HG03060 (cell line): Measurements from ENCODE around the gene ATP11A.

Experiments used
- ATAC-seq: cut with Tn5 transposase; IDR thresholded peaks from one replicate; pipeline ENCODE4 v1.9.1; 2021; ENCODE audit warnings: low read depth, moderate number of reproducible peaks; ENCODE audit not compliant: unreplicated experiment

The ATP11A gene

DNA sequence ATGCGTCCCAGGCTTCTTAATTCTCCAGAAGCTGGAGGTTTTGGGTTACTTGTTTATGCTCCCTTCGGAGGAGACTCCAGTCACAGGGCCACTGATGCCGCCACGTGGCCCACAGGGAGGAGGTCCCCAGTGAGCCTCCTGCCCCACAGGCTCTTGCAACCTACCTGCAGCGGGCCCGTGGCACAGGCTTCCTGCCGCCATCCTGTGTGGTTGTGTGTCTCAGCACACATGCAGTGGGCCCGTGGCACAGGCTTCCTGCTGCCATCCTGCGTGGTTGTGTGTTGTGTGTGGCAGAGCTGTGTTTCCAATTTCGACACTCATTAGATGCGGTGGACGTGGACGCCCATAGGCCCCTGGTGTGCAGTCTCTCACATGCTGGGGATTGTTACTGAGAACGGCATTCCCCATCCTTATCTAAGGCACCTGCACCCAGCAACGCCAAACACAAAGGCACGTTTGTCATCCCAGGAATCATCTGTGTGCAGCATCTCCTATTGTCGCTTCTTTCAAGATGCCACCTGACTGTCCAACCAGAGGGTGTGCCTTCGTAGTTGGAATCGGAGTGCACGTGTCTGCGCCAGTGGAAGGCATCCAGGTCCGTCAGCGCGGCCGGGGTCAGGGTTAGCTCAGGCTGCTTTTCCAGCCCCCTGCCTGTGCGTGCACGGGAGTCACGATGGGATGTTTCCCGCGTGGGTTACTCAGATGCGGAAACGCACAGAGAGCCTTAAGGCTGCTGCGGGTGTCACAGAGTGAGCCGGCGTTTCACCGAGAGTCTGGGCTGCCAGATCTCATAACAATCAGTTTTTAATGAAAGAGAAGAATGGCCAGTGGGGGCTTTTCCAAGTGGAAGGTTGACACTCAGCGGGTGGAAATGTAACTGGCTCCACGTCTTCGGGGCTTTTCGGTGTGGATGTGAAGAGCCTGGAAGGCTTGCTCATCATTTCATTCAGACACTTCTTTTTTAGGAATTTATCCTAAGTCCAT is 119.8 kb downstream of the ATP11A start:
- no peak for ATAC-seq

DNA sequence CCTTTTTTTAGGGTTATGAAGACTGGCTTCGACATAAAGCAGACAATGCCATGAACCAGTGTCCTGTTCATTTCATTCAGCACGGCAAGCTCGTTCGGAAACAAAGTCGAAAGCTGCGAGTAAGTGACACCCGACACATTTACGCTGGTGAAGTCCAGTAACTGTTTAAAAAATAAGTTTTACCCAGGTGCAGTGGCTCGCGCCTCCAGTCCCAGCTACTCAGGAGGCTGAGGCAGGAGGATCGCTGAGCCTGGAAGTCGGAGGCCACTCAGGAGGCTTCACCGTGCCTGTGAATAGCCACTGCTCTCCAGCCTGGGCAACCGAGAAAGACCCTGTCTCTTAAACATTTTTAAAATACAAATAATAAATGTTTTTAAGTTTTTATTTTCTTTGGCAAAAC is 120.8 kb downstream of the ATP11A start:
- no peak for ATAC-seq

DNA sequence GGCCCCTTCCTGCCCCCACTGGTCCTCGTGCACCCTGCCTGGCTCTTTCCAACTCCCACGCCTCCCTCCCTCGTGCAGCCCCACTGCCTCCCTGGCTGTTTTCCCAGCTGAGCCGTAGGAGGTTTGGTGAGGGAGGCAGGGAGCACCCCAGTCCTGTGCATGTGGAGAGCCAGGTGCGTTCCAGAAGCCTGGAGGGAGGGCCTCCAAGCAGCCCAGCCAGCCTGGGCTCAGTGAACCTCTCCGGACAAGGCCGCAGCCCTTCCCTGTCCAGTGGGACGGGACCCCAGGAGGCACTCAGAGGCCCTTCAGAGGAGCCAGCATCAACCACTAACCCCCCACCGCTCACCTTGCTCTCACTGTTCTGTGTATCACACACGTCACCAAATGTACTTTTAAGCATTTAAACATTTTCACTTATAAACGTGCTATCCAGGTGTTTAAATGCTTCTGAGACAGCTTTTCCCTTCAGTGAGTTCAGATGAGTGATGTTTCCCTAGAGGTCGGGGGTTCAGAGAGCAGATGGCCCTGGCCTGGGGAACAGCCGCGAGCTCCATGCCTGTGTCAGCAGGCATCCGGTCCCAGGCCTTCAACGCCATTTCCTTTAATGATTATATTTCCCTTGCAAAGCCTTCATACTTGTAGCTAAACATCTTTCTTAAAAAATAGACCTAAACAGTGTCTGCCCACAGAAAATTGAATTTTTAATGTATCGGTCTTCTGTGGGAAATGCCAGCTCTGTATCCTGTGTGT is 122.6 kb downstream of the ATP11A start:
- no peak for ATAC-seq

DNA sequence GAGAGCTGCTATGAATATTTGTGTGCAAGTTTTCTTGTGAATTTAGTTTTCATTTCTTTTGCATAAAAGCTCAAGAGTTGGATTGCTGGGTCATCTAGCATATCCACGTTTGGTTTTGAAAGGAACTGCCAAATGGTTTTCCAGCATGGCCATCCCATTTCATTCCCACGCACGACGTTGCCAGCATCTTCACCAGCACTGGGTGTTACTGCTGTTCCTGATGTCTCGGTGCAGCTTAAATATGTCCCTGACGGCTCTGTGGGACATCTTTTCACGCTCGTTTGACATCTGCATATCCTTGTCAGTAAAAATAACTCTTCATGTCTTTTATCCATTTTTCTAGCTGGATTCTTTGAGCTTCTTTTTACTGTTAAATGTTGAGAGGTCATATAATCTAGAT is 123.7 kb downstream of the ATP11A start:
- ATAC-seq: no peak

DNA sequence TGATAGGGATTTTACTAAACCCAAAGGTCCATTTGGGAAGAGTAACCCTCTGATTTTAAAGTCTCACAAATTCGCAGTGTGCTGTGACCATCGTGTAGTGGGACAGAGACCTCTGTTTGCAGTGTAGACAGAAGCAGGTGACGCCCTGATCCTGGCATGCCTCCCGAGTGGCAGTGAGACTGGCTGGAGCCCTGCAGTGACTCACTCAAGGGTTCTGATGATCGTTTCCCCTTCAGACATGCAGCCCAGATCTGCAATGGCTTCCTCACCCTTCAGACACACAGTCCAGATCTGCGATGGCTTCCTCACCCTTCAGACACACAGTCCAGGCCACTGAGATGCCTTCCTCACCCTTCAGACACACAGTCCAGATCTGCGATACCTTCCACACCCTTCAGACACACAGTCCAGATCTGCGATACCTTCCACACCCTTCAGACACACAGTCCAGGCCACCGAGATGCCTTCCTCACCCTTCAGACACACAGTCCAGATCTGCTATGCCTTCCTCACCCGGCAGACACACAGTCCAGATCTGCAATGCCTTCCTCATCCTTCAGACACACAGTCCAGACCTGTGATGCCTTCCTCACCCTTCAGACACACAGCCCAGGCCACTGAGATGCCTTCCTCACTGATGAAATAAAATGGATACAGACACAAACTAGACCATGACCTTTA is 125.2 kb downstream of the ATP11A start:
- ATAC-seq: no peak

DNA sequence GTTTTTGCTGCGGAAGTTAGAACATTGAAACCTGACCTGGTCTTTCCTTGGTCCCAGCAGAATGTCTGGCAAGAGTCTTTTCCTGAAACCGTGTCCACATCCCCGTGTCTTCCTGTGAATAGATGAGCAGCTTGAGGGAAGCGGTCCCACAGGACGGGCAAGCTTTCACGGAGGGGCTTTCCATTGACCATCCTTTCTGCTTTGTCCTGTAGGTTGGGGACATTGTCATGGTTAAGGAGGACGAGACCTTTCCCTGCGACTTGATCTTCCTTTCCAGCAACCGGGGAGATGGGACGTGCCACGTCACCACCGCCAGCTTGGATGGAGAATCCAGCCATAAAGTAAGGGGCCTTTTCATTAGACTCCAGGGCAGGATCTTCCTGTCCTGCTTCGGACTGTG is 126.0 kb downstream of the ATP11A start:
- no peak for ATAC-seq

DNA sequence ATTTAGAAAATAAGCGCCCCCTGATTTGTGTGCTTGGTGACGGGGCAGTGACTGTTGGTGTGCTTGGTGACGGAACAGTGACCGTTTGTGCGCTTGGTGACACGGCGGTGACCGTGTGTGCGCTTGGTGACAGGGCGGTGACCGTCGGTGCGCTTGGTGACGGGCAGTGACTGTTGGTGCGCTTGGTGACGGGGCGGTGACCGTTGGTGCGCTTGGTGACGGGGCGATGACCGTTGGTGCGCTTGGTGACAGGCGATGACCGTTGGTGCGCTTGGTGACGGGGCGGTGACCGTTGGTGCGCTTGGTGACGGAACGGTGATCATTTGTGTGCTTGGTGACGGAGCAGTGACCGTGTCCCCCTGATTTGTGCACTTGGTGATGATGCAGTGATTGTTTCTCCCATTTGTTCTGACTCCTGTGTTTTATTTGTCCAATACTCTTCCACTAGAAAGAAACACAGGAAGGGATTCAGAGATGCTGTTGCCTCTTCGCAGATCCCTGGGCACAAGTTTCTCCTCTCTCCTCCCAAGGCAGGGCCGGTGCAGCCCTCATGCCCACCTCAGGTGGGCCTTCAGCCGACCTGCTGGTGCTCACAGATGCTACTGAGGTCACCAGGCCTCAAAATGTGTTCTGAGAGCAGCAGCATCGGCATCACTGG is 128.3 kb downstream of the ATP11A start:
- ATAC-seq: no peak

DNA sequence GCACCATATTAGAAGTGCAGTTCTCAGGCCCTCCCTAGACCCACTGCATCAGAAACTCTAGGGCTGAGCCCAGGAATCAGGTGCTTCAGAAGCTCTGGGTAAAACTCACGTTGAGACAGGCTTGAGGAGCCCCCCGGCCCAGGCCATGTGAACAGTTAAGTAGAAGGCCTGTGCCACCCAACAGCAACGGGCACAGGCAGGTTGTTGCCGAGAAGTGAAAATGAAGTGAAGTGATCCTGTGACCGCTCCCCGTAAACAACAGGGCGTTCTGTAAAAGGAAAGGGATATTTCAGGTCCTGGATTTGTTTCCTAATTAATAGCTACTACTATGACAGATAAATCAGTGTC is 128.8 kb downstream of the ATP11A start:
- no peak for ATAC-seq

DNA sequence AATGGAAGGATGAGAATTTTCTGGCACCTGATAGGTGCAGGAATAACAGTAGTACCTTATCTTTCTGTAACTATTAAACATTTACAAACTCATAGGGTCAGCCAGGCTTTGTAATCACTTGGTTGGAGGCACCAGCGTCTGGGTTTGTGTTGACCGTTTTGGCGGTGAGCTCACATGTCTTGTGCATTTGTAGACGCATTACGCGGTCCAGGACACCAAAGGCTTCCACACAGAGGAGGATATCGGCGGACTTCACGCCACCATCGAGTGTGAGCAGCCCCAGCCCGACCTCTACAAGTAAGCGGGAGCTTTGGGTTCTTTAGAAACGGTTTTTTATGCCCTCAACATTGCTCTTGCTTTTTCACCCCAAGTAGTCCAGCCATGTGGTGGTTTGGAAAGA is 129.3 kb downstream of the ATP11A start:
- ATAC-seq: no peak

DNA sequence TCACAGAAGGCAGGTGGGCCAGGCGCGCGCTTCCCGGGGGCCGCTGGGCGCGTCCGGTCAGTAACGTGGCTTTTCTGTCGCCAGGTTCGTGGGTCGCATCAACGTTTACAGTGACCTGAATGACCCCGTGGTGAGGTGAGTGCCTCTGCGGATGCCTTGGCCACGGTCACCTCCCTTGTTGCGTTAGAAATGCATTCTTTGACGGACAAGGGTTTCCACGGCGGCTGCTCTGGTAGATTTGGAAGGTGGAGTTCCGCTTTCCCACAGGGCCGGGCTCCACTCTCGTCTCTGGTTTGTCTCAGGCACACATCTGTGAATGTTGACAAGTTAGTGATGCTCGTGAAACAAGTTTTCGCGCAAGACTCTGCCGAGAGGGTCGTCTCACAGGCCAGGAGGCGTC is 130.0 kb downstream of the ATP11A start:
- no peak for ATAC-seq

DNA sequence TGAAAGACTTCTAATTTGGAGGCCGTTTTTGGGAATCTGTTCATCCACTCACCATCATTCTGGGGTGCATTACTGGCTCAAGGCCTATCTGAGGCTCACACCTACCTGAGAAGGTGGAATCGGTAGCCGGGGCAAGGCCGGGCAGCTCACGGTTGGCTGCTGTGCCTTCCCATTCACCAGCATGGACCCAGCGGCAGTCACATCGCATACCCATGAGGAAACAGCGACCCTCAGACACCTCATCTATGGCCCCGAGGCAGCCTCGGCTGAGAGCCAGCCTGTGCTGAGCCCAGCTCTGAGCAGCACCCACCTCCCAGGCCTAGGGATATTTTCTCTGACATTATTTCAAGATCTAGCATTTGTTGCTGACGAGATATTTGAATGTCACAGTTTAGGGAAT is 130.5 kb downstream of the ATP11A start:
- no peak for ATAC-seq

DNA sequence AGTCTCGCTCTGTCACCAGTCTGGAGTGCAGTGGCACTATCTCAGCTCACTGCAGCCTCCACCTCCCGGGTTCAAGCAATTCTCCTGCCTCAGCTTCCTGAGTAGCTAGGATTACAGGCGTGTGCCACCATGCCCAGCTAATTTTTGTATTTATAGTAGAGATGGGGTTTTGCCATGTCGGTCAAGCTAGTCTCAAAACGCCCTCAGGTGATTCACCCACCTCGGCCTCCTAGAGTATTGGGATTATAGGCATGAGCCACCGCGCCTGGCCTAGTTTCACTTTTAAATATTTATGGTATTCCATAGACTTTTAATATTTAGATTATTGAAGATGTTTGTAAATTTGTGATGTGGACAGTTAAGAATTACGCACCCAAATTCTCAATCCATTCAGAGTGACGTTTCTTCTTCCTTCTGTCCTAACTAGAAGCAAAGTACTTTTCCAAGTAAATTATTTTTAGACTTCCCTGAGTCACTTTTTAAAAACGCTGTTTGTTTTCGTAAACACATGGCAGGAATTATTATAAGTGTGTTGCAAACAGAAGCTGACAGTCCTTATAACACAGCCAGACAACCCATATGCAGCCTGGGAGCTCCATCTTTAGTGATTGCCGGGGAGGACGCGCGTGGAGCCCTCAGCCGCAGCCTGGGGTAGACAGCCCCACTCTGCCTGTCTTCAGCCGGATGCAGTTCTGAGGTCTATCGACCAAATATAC is 131.7 kb downstream of the ATP11A start:
- no peak for ATAC-seq

DNA sequence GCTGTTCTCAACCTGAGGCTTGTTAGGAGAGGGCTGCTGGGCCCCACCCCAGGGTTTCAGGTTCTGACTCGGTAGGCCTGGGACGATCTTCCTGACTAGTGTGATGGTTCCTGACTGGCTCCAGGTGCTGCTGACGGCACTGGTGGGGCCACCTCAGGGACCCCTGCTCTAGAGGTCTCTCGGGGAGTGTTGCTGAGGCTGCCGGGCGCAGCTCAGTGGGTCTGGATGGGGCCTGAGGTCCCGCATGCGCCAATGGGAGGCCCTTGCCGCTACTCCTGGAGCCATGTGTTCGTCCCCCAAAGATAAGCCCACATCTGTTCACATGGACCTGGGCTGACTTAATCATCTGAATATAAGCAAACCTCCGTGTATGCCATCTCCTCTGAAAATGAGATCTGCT is 133.0 kb downstream of the ATP11A start:
- ATAC-seq: no peak

DNA sequence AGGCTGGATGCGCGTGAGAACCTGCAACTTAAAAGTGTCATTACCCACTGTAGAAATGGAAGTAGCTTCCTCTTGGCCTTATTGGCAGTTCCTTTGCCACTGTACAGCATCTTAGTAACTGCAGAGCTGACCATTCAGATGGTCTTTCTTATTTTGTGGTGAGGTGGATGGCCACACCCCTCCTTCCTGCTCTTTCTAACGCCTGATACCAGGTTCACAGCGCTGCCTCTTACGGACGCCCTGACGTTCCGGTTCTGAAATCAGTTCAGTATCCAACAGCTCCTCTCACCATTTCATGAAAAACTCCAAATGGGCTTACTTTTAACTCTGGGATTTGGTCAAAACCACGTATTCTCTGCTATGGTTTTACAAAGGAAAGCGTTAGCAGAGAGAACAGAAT is 134.6 kb downstream of the ATP11A start:
- no peak for ATAC-seq

DNA sequence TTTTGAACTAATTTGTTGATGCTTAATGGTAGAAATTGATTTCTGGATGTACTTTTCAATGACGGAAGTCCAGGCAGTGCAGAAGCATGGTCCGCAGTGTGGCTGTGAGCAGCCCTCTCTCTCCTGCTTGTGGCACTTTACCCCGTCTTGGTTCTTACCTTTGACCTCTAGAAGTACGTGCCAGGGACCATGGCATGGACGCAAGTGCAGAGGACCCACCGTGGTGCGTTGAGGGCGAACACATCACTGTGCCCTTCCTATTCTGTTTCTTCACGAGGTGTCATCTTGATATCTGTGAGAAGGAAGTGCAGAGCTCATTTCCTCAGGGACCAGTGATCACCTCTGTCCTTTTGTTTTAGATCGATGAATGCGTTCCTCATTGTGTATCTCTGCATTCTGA is 135.2 kb downstream of the ATP11A start:
- no peak for ATAC-seq

DNA sequence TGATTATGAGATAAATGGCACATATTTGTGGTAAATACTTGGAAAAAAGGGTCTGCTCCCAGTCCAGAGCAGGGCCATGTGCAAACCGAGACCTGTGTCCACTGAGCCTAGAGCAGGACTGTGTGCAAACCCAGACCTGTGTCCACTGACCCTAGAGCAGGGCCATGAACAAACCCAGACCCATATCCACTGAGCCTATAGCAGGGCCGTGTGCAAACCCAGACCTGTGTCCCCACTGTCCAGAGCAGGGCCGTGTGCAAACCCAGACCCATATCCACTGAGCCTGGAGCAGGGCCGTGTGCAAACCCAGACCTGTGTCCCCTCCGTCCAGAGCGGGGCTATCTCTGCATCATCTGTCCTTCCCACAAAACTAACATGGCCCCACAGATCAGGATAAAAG is 136.0 kb downstream of the ATP11A start:
- no peak for ATAC-seq

DNA sequence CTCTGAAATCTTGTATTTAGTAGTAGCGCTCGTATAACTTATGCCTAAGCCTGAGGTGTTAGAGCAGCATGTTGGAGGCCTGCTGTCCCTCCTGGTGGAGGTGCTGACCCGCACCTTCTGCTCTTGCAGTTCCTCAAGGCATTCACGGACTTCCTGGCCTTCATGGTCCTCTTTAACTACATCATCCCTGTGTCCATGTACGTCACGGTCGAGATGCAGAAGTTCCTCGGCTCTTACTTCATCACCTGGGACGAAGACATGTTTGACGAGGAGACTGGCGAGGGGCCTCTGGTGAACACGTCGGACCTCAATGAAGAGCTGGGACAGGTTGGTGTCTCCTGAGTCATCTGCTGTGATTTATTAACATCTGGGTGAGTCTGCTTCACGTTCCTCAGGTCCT is 136.7 kb downstream of the ATP11A start:
- ATAC-seq: no peak

DNA sequence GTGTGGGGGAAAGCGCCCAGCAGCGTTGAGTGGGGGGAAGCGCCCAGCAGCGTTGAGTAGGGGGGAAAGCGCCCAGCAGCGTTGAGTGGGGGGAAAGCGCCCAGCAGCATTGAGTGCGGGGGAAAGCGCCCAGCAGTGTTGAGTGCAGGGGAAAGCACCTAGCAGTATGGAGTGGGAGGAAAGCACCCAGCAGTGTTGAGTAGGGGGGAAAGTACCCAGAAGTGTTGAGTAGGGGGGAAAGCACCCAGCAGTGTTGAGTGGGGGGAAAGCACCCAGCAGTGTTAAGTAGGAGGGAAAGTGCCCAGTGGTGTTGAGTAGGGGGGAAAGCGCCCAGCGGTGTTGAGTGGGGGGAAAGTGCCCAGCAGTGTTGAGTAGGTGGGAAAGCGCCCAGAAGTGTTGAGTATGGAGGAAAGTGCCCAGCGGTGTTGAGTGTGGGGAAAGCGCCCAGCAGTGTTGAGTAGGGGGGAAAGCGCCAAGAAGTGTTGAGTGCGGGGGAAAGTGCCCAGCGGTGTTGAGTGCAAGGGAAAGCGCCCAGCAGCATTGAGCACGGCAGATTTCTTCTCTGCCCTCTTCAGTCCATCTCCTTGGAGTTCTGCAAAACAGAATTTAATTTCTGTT is 138.4 kb downstream of the ATP11A start:
- ATAC-seq: no peak

DNA sequence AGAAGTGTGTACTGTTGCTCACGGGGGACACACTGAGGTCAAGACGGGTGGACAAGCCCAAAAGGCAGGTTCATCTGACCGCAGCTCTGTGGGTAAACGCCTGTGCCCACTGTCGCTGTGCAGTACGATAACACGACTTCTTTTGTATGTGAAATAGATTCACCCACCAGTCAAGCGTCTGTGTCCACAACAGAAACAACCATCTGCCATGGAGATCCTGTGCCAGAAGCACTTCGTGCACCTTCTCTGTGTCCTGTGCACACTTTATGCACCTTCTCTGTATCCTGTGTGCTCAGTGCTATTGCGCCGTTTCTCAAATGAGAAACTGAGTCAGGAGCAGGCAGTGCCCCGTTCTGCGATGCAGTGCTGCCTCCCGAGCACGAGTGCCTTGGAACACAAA is 138.9 kb downstream of the ATP11A start:
- ATAC-seq: no peak

DNA sequence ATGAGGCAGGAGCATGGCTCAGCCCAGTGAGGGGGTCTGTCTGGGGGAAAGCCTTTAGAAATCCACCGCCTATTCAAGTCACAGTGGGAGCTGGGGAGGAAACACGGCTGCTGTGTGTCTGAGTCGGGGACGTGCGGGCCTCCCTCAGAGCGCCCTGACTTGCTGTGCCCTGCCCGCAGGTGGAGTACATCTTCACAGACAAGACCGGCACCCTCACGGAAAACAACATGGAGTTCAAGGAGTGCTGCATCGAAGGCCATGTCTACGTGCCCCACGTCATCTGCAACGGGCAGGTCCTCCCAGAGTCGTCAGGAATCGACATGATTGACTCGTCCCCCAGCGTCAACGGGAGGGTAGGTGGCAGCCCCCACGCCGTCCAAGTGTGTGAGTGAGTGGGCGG is 141.4 kb downstream of the ATP11A start:
- no peak for ATAC-seq
